H1 (cell line): ENCODE measurements around the gene METAP1D. TPM values are rescaled to one million over a fixed set of nuclear protein-coding genes. Genes with fewer than 3 reads are reported as not detected.

ENCODE experiments used
- CTCF ChIA-PET: fragments of 300-600 bp; sonication (Branson Sonifier 250); formaldehyde crosslinking; loops from one replicate; lab custom pipeline; 2021; ENCODE audit not compliant: partially characterized antibody; lab: Charles Lee
- POLR2A ChIA-PET: fragments of 300-600 bp; sonication (Branson Sonifier 250); formaldehyde crosslinking; loops from one replicate; lab custom pipeline; 2021; ENCODE audit warnings: inconsistent platforms; ENCODE audit not compliant: partially characterized antibody; lab: Charles Lee
- DNase-seq, 2 experiments: peaks; one replicate each; pipeline versions ENCODE4 v3.0.0 to v3.0.0-alpha.2; 2010 to 2022; ENCODE audit warnings: low spot score in 2 of 2, low read depth in 1 of 2, mixed read lengths in 1 of 2
- FAIRE-seq: peaks from 2 replicates; lab custom pipeline; 2011; peaks lifted over from hg19 to GRCh38; lab: Jason Lieb, UNC
- H2AFZ ChIP-seq: 2 replicates; pipeline ENCODE4 v1.8.1; 2012; ENCODE audit warnings: low read length, inconsistent platforms
- H2AK5ac ChIP-seq: 2 replicates; pipeline ENCODE4 v1.6.1; 2013; ENCODE audit warnings: low read depth, low read length
- H2BK120ac ChIP-seq: replicated peaks from 2 replicates; pipeline ENCODE3; 2013; ENCODE audit warnings: low read depth, low read length, inconsistent platforms
- H2BK12ac ChIP-seq: 2 replicates; pipeline ENCODE4 v1.6.1; 2013; ENCODE audit warnings: low read depth, low read length
- H2BK15ac ChIP-seq: 2 replicates; pipeline ENCODE4 v1.6.1; 2013; ENCODE audit warnings: low read length
- H2BK20ac ChIP-seq: 2 replicates; pipeline ENCODE4 v1.6.1; 2013; ENCODE audit warnings: low read length
- H2BK5ac ChIP-seq: 2 replicates; pipeline ENCODE4 v1.6.1; 2013; ENCODE audit warnings: low read depth, low read length
- H3K14ac ChIP-seq: 2 replicates; pipeline ENCODE4 v1.6.1; 2013; ENCODE audit warnings: inconsistent platforms; ENCODE audit not compliant: insufficient read length
- H3K18ac ChIP-seq: 2 replicates; pipeline ENCODE4 v1.6.1; 2013; ENCODE audit warnings: low read length; ENCODE audit errors: extremely low read depth
- H3K23ac ChIP-seq: 2 replicates; pipeline ENCODE4 v1.6.1; 2013; ENCODE audit warnings: inconsistent platforms; ENCODE audit not compliant: insufficient read length
- H3K23me2 ChIP-seq: 2 replicates; pipeline ENCODE4 v1.6.1; 2013; ENCODE audit warnings: low read depth, low read length
- H3K27ac ChIP-seq: 2 replicates; pipeline ENCODE4 v1.6.1; 2011; ENCODE audit warnings: low read depth, low read length, inconsistent platforms
- H3K27me3 ChIP-seq, 4 experiments: replicated peaks in 1 of 4; 1 replicate in 1 of 4; 2 replicates in 3 of 4; pipeline versions ENCODE4 v1.6.1 to v1.8.1; 2011 to 2013; ENCODE audit warnings: low read length in 3 of 4, mild to moderate bottlenecking in 3 of 4, inconsistent platforms in 2 of 4, mixed read lengths in 2 of 4, moderate library complexity in 1 of 4; ENCODE audit not compliant: control insufficient read depth in 3 of 4, insufficient read depth in 3 of 4; ENCODE audit errors: extremely low read depth in 1 of 4
- H3K36me3 ChIP-seq, 4 experiments: 2 replicates each; pipeline versions ENCODE4 v1.6.1 to v1.8.1; 2011 to 2013; ENCODE audit warnings: mild to moderate bottlenecking in 4 of 4, low read length in 3 of 4, moderate library complexity in 2 of 4, control low read depth in 1 of 4, inconsistent platforms in 1 of 4; ENCODE audit not compliant: insufficient read depth in 4 of 4, control insufficient read depth in 2 of 4
- H3K4ac ChIP-seq: replicated peaks from 2 replicates; pipeline ENCODE3; 2013; ENCODE audit warnings: low read length, low read depth, mixed read lengths, inconsistent platforms; ENCODE audit not compliant: insufficient read length
- H3K4me1 ChIP-seq, 4 experiments: replicated peaks in 1 of 4; 1 replicate in 1 of 4; 2 replicates in 3 of 4; pipeline versions ENCODE4 v1.6.1 to v1.8.1; 2011 to 2013; ENCODE audit warnings: low read length in 3 of 4, inconsistent platforms in 2 of 4, mixed read lengths in 1 of 4; ENCODE audit not compliant: insufficient read depth in 4 of 4, control insufficient read depth in 3 of 4
- H3K4me2 ChIP-seq, 2 experiments: 2 replicates each; pipeline versions ENCODE4 v1.6.1 to v1.8.1; 2011 to 2013; ENCODE audit warnings: low read depth in 2 of 2, low read length in 2 of 2, control low read depth in 1 of 2, inconsistent platforms in 1 of 2, mild to moderate bottlenecking in 1 of 2; ENCODE audit not compliant: insufficient read depth in 1 of 2
- H3K4me3 ChIP-seq, 4 experiments: fragments of 200-600, 300-600 bp in 1 of 4; sonication (generic), shearing (Covaris generic), sonication (Bioruptor Twin) in 1 of 4; 2 replicates each; pipeline versions ENCODE4 v1.5.1 to v1.8.1; 2011 to 2016; ENCODE audit warnings: low read length in 4 of 4, low read depth in 3 of 4, control low read depth in 2 of 4, inconsistent platforms in 2 of 4, mild to moderate bottlenecking in 2 of 4, mixed read lengths in 1 of 4, moderate library complexity in 1 of 4; ENCODE audit not compliant: insufficient read depth in 2 of 4; ENCODE audit errors: extremely low read depth in 1 of 4
- H3K56ac ChIP-seq: replicated peaks from 2 replicates; pipeline ENCODE3; 2013; ENCODE audit warnings: low read depth, mild to moderate bottlenecking, mixed read lengths, low read length, inconsistent platforms; ENCODE audit not compliant: insufficient read length
- H3K79me1 ChIP-seq: 2 replicates; pipeline ENCODE4 v1.6.1; 2013; ENCODE audit warnings: low read depth, low read length, control low read depth
- H3K79me2 ChIP-seq, 2 experiments: 2 replicates each; pipeline versions ENCODE4 v1.6.1 to v1.8.1; 2012 to 2013; ENCODE audit warnings: low read length in 2 of 2, mild to moderate bottlenecking in 2 of 2, inconsistent platforms in 1 of 2; ENCODE audit not compliant: insufficient read depth in 2 of 2, control insufficient read depth in 1 of 2
- H3K9ac ChIP-seq, 4 experiments: replicated peaks in 1 of 4; 1 replicate in 1 of 4; 2 replicates in 3 of 4; pipeline versions ENCODE4 v1.6.1 to v1.8.1; 2011 to 2013; ENCODE audit warnings: low read depth in 3 of 4, low read length in 3 of 4, control low read depth in 2 of 4, mild to moderate bottlenecking in 2 of 4, moderate library complexity in 2 of 4, inconsistent platforms in 1 of 4; ENCODE audit errors: extremely low read depth in 1 of 4
- H3K9me3 ChIP-seq, 2 experiments: 2 replicates each; pipeline versions ENCODE4 v1.6.1 to v1.8.1; 2012 to 2013; ENCODE audit warnings: mild to moderate bottlenecking in 2 of 2, moderate library complexity in 2 of 2, control low read depth in 1 of 2, inconsistent platforms in 1 of 2, low read depth in 1 of 2, low read length in 1 of 2, mixed read lengths in 1 of 2; ENCODE audit not compliant: insufficient read depth in 2 of 2
- H4K20me1 ChIP-seq, 2 experiments: replicated peaks in 1 of 2; 2 replicates each; pipeline versions ENCODE3 to v1.8.1; 2011 to 2013; ENCODE audit warnings: inconsistent platforms in 2 of 2, low read length in 2 of 2, mild to moderate bottlenecking in 1 of 2; ENCODE audit not compliant: insufficient read depth in 2 of 2, control insufficient read depth in 1 of 2
- H4K5ac ChIP-seq: 2 replicates; pipeline ENCODE4 v1.6.1; 2013; ENCODE audit warnings: low read length, low read depth, mixed read lengths, inconsistent platforms; ENCODE audit not compliant: insufficient read length
- H4K8ac ChIP-seq: 2 replicates; pipeline ENCODE4 v1.8.0; 2013; ENCODE audit warnings: mild to moderate bottlenecking, moderate library complexity, low read length, inconsistent platforms; ENCODE audit not compliant: insufficient read depth; ENCODE audit errors: extremely low read depth
- H4K91ac ChIP-seq: replicated peaks from 2 replicates; pipeline ENCODE3; 2013; ENCODE audit warnings: low read length, mixed read lengths, inconsistent platforms; ENCODE audit not compliant: insufficient read length
- TEAD4 ChIP-seq: IDR thresholded peaks from 2 replicates; pipeline ENCODE4 v1.6.1; 2012; ENCODE audit warnings: low read depth, low read length, inconsistent platforms, mixed read lengths
- WGBS, 2 experiments: shearing (Covaris generic) in 1 of 2; methylation state at CpG; one replicate each; pipeline versions ENCODE4 v1.1.6 to v1.1.7; 2013 to 2015; ENCODE audit warnings: low lambda C conversion rate in 2 of 2, mixed read lengths in 2 of 2, inconsistent platforms in 1 of 2, low coverage in 1 of 2, missing lambda C conversion rate in 1 of 2; ENCODE audit not compliant: insufficient replicate concordance in 2 of 2, insufficient coverage in 1 of 2, insufficient read length in 1 of 2; ENCODE audit errors: extremely low coverage in 1 of 2, missing lambda C conversion rate in 1 of 2; 5-methylcytosine and 5-hydroxymethylcytosine counted together
- polyA plus RNA-seq, 7 experiments: library from polyadenylated mRNA; depleted of rRNA in 3 of 7; stranded (reverse) in 5 of 7; unstranded in 2 of 7; fragments of >200 nt in 5 of 7; fragments of 200-250 nt in 2 of 7; gene quantifications; 1 replicate in 5 of 7; 2 replicates in 1 of 7; 4 replicates in 1 of 7; pipeline versions ENCODE4 v1.2.1 to v1.2.3, GENCODE V29; 2011 to 2013; ENCODE audit warnings: missing spikeins in 2 of 7, mixed read lengths in 2 of 7
- total RNA-seq: library from RNA; stranded (reverse); fragmentation: NEBNext Ultra II Directional; extraction: Animal tissue kit (Norgen Biotek cat#: 25700); gene quantifications from 2 replicates; pipeline ENCODE4 v1.2.1, GENCODE V29; 2021

Gene METAP1D
- total and polyA plus RNA-seq, 2 of the 8 experiments (the other 6 are each of a cell fraction or from before 2014, with no cell fraction given) = 3.9 to 6.2 TPM

- FAIRE-seq (no peak), DNase-seq (no peak)
- Histone ChIP-seq H2AK5ac (no peak overlapping the region), H4K20me1 (peaks cover 1 to 4% of the 10 kb centered on the region in 2 experiments), H3K23me2 (no peaks in the 10 kb centered on the region), H3K4me3 (no peak overlapping the region), H3K18ac (no peak overlapping the region), H4K5ac (no peak overlapping the region), H3K9ac (no peak overlapping the region), H3K79me2 (no peaks in the 10 kb centered on the region), H4K91ac (no peak overlapping the region), H3K27ac (no peak overlapping the region), H2BK5ac (no peak overlapping the region), H3K4me1 (no peaks in the 10 kb centered on the region; a peak in 1 of 7 replicates), H2BK12ac (no peak overlapping the region), H3K27me3 (no peaks in the 10 kb centered on the region), H3K4me2 (no peak overlapping the region), H3K9me3 (no peaks in the 10 kb centered on the region), H3K4ac (no peak overlapping the region), H3K23ac (no peak overlapping the region), H2BK20ac (no peak overlapping the region), H2BK15ac (no peak overlapping the region), H3K36me3 (peaks cover 0 to 3% (median 1%) of the 10 kb centered on the region in 4 experiments; a peak in 4 of 8 replicates), H3K79me1 (no peaks in the 10 kb centered on the region), H2BK120ac (no peak overlapping the region), H4K8ac (no peak overlapping the region), H3K14ac (no peak overlapping the region), H3K56ac (no peak overlapping the region), H2AFZ (no peak overlapping the region)
- 89% methylated on average over 3 of the region's 3 CpGs; no CpG with 5 or more reads in 1 of the 2 experiments for WGBS, 2 experiments
- ChIA-PET CTCF (interaction anchor here (2.1 kb wide), 1 partner anchor 155 kb away, joined by 6 read pairs; no protein-coding TSS in a partner anchor), POLR2A (no interaction called here)
- no peak for TF ChIP-seq TEAD4
Measured at GRCh38 chr2:171958475-171958874, 41.3 kb upstream of the METAP1D start.
